Non-pigmented ciliary epithelial cell (primary cell): ENCODE measurements around the gene PRKAG2.

Source experiments
- DNase-seq: peaks from one replicate; pipeline ENCODE4 v3.0.0-alpha.2; 2010; ENCODE audit warnings: low read depth

Gene PRKAG2

GRCh38 chr7:151585744-151586393, 291.0 kb downstream of the PRKAG2 start:
- DNase-seq, result no peak

GRCh38 chr7:151581741-151582140, 295.2 kb downstream of the PRKAG2 start:
- no peak for DNase-seq

- DNase-seq, result no peak
Measured at GRCh38 chr7:151579644-151580043, 297.3 kb downstream of the PRKAG2 start.

GRCh38 chr7:151575410-151575809, 301.5 kb downstream of the PRKAG2 start:
- DNase-seq, result no peak

GRCh38 chr7:151573046-151573445, 303.9 kb downstream of the PRKAG2 start:
- peak; percentile 81 for DNase-seq

GRCh38 chr7:151572136-151572535, 304.8 kb downstream of the PRKAG2 start:
- no peak for DNase-seq

GRCh38 chr7:151571471-151571870, 305.4 kb downstream of the PRKAG2 start:
- DNase-seq, result no peak

- DNase-seq, result no peak
Measured at GRCh38 chr7:151570366-151570915, 306.5 kb downstream of the PRKAG2 start.

- DNase-seq, result no peak
Measured at GRCh38 chr7:151568956-151569940, 307.7 kb downstream of the PRKAG2 start.

GRCh38 chr7:151566897-151567320, 310.0 kb downstream of the PRKAG2 start:
- no peak for DNase-seq

- no peak for DNase-seq
Measured at GRCh38 chr7:151565541-151565940, 311.4 kb downstream of the PRKAG2 start.

GRCh38 chr7:151560243-151560642, 316.7 kb downstream of the PRKAG2 start:
- no peak for DNase-seq

GRCh38 chr7:151559557-151560183, 317.2 kb downstream of the PRKAG2 start:
- DNase-seq, result no peak

GRCh38 chr7:151558575-151558974, 318.3 kb downstream of the PRKAG2 start:
- peak; percentile 70 for DNase-seq

- DNase-seq, result no peak
Measured at GRCh38 chr7:151556592-151556991, 320.3 kb downstream of the PRKAG2 start.

- no peak for DNase-seq
Measured at GRCh38 chr7:151553356-151553755, 323.6 kb downstream of the PRKAG2 start.

- no peak for DNase-seq
Measured at GRCh38 chr7:151552352-151553028, 324.4 kb downstream of the PRKAG2 start.

- DNase-seq, result no peak
Measured at GRCh38 chr7:151551820-151552219, 325.1 kb downstream of the PRKAG2 start.

GRCh38 chr7:151550656-151551286, 326.1 kb downstream of the PRKAG2 start:
- DNase-seq, result peak; percentile 58

- no peak for DNase-seq
Measured at GRCh38 chr7:151549644-151550043, 327.3 kb downstream of the PRKAG2 start.

- DNase-seq, result no peak
Measured at GRCh38 chr7:151549083-151549482, 327.8 kb downstream of the PRKAG2 start.
